WTC11 (cell line): ENCODE data around the gene SLC41A3. TPM values are rescaled to one million over a fixed set of nuclear protein-coding genes. Genes with fewer than 3 reads are reported as not detected.

Experiments
- ATAC-seq: fragments of 200-7000 bp; cut with Tn5 transposase; 2 replicates; pipeline ENCODE4 v1.10.0; 2021; ENCODE audit warnings: mild to moderate bottlenecking, moderate library complexity
- CTCF ChIA-PET: fragments of 300-600 bp; sonication (Branson Sonifier 250); formaldehyde crosslinking; loops from one replicate; lab custom pipeline; 2021; ENCODE audit warnings: antibody characterized with exemption; lab: Charles Lee
- POLR2A ChIA-PET: fragments of 350-600 bp; sonication (Branson Sonifier 250); formaldehyde crosslinking; loops from one replicate; lab custom pipeline; 2021; ENCODE audit warnings: antibody characterized with exemption; lab: Charles Lee
- DNase-seq: peaks from one replicate; pipeline ENCODE4 v3.0.0; 2021; ENCODE audit warnings: low spot score
- H3K27ac Mint-ChIP-seq: 2 replicates; pipeline ENCODE4 v1.8.0; 2021; ENCODE audit warnings: mixed read lengths
- H3K27me3 Mint-ChIP-seq: 2 replicates; pipeline ENCODE4 v1.8.0; 2021; ENCODE audit warnings: low read depth, mild to moderate bottlenecking, moderate library complexity, mixed read lengths
- H3K36me3 Mint-ChIP-seq: 2 replicates; pipeline ENCODE4 v1.8.0; 2021; ENCODE audit warnings: mixed read lengths
- H3K4me1 Mint-ChIP-seq: 2 replicates; pipeline ENCODE4 v1.8.0; 2022; ENCODE audit warnings: mixed read lengths
- H3K4me3 Mint-ChIP-seq: 2 replicates; pipeline ENCODE4 v1.8.0; 2021; ENCODE audit warnings: mild to moderate bottlenecking, moderate library complexity, mixed read lengths
- H3K9me3 Mint-ChIP-seq: 2 replicates; pipeline ENCODE4 v1.8.0; 2021; ENCODE audit warnings: mixed read lengths
- CREM ChIP-seq: sonication (generic); formaldehyde crosslinking; IDR thresholded peaks from 2 replicates; pipeline ENCODE4 v1.8.1; 2022; ENCODE audit warnings: mild to moderate bottlenecking, missing genetic modification reagents, moderate library complexity
- IRF2 ChIP-seq: sonication (generic); formaldehyde crosslinking; IDR thresholded peaks from 2 replicates; pipeline ENCODE4 v1.8.0; 2022; ENCODE audit warnings: low read depth, missing genetic modification reagents, borderline replicate concordance
- JUN ChIP-seq: sonication (generic); formaldehyde crosslinking; IDR thresholded peaks from 2 replicates; pipeline ENCODE4 v1.8.0; 2023; ENCODE audit warnings: mild to moderate bottlenecking, missing genetic modification reagents
- MYBL2 ChIP-seq: sonication (generic); formaldehyde crosslinking; IDR thresholded peaks from 2 replicates; pipeline ENCODE4 v1.8.1; 2023; ENCODE audit warnings: mild to moderate bottlenecking, moderate library complexity, missing genetic modification reagents
- OVOL2 ChIP-seq: fragments of 250-450 bp; sonication (Bioruptor Pico); IDR thresholded peaks from 2 replicates; pipeline ENCODE4 v1.9.0; 2021; ENCODE audit warnings: mild to moderate bottlenecking, borderline replicate concordance
- PRRX2 ChIP-seq: fragments of 250-450 bp; sonication (Bioruptor Pico); IDR thresholded peaks from 2 replicates; pipeline ENCODE4 v1.8.0; 2021; ENCODE audit warnings: mild to moderate bottlenecking
- RORB ChIP-seq: fragments of 250-450 bp; sonication (Bioruptor Pico); IDR thresholded peaks from 2 replicates; pipeline ENCODE4 v1.9.0; 2021; ENCODE audit warnings: mild to moderate bottlenecking
- TEAD1 ChIP-seq: sonication (generic); formaldehyde crosslinking; IDR thresholded peaks from 2 replicates; pipeline ENCODE4 v1.8.0; 2022; ENCODE audit warnings: mild to moderate bottlenecking, missing genetic modification reagents
- total RNA-seq: library from RNA; stranded (reverse); gene quantifications from 3 replicates; pipeline ENCODE4 v1.2.3, GENCODE V29; 2021
- TF ChIP-seq, protein P1 (sequence below): sonication (generic); formaldehyde crosslinking; IDR thresholded peaks from 2 replicates; pipeline ENCODE4 v1.8.1; 2022; ENCODE audit warnings: low read depth, mild to moderate bottlenecking, moderate library complexity, missing genetic modification reagents, borderline replicate concordance
- TF ChIP-seq, protein P2 (sequence below): sonication (generic); formaldehyde crosslinking; IDR thresholded peaks from 2 replicates; pipeline ENCODE4 v1.8.0; 2023; ENCODE audit warnings: missing genetic modification reagents
- TF ChIP-seq, protein P3 (sequence below): fragments of 250-450 bp; sonication (Bioruptor Pico); IDR thresholded peaks from 2 replicates; pipeline ENCODE4 v1.9.0; 2021; ENCODE audit warnings: mild to moderate bottlenecking, borderline replicate concordance
- TF ChIP-seq, protein P4 (sequence below): sonication (generic); formaldehyde crosslinking; IDR thresholded peaks from 2 replicates; pipeline ENCODE4 v1.8.1; 2023; ENCODE audit warnings: mild to moderate bottlenecking, missing genetic modification reagents
- TF ChIP-seq, protein P5 (sequence below): sonication (generic); formaldehyde crosslinking; IDR thresholded peaks from 2 replicates; pipeline ENCODE4 v1.8.1; 2023; ENCODE audit warnings: mild to moderate bottlenecking, missing genetic modification reagents, borderline replicate concordance
- TF ChIP-seq, protein P6 (sequence below): sonication (generic); formaldehyde crosslinking; IDR thresholded peaks from 2 replicates; pipeline ENCODE4 v1.8.0; 2022; ENCODE audit warnings: missing genetic modification reagents

SLC41A3 gene
- total RNA-seq, 1 experiment from 2014 or later: 28.4 TPM

DNA sequence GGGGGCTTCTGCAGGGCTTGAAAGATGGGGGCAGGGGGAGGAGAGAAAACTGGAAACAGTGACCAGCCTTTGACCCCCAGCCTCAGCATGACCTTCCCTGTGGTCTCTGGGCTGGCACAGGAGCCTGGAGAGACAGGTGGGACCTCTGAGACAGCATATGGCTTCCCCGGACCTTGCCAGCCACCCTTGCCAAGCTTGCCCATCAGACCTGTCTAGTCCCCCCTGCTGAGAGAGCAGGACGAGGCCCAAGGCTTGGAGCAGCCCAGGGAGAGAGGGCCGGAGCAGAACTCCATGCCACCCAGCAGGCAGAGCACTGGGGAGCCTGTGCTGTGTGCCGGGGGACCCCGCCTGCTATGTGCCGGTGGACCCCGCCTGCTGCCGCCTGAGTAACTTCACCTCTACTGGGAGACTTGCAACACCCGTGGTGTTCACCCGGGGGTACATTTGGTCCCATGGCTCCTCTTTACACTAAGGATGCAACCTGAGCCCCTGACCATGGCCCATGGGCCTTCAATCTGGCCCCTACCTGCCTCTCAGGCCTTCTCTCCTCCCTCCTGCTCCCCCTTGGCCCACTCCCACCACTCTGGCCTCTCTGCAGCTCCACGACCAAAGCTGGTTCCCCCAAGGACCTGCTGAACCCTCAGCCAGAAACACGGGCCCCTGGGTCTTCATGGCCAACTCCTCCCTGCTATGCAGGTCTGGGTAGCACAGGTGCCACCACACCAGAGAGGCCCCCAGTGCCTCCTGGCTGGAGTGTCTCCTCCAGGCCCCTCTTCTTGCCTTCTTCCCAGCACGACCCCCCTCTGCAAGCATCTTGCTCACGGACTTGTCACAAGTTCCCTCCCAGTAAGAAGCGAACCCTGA, 21.1 kb upstream of the SLC41A3 start:
- TF ChIP-seq PRRX2: no peak
- TF ChIP-seq OVOL2 (CRISPR knock-in tag): no peak
- TF ChIP-seq RORB (CRISPR knock-in tag): no peak
- no peak for TF ChIP-seq CREM (CRISPR knock-in tag)
- no peak for TF ChIP-seq MYBL2 (CRISPR knock-in tag)
- TF ChIP-seq, protein P1, sequence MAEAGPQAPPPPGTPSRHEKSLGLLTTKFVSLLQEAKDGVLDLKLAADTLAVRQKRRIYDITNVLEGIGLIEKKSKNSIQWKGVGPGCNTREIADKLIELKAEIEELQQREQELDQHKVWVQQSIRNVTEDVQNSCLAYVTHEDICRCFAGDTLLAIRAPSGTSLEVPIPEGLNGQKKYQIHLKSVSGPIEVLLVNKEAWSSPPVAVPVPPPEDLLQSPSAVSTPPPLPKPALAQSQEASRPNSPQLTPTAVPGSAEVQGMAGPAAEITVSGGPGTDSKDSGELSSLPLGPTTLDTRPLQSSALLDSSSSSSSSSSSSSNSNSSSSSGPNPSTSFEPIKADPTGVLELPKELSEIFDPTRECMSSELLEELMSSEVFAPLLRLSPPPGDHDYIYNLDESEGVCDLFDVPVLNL (CRISPR knock-in tag): no peak
- TF ChIP-seq, protein P2, sequence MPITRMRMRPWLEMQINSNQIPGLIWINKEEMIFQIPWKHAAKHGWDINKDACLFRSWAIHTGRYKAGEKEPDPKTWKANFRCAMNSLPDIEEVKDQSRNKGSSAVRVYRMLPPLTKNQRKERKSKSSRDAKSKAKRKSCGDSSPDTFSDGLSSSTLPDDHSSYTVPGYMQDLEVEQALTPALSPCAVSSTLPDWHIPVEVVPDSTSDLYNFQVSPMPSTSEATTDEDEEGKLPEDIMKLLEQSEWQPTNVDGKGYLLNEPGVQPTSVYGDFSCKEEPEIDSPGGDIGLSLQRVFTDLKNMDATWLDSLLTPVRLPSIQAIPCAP: no peak
- TF ChIP-seq, protein P3, sequence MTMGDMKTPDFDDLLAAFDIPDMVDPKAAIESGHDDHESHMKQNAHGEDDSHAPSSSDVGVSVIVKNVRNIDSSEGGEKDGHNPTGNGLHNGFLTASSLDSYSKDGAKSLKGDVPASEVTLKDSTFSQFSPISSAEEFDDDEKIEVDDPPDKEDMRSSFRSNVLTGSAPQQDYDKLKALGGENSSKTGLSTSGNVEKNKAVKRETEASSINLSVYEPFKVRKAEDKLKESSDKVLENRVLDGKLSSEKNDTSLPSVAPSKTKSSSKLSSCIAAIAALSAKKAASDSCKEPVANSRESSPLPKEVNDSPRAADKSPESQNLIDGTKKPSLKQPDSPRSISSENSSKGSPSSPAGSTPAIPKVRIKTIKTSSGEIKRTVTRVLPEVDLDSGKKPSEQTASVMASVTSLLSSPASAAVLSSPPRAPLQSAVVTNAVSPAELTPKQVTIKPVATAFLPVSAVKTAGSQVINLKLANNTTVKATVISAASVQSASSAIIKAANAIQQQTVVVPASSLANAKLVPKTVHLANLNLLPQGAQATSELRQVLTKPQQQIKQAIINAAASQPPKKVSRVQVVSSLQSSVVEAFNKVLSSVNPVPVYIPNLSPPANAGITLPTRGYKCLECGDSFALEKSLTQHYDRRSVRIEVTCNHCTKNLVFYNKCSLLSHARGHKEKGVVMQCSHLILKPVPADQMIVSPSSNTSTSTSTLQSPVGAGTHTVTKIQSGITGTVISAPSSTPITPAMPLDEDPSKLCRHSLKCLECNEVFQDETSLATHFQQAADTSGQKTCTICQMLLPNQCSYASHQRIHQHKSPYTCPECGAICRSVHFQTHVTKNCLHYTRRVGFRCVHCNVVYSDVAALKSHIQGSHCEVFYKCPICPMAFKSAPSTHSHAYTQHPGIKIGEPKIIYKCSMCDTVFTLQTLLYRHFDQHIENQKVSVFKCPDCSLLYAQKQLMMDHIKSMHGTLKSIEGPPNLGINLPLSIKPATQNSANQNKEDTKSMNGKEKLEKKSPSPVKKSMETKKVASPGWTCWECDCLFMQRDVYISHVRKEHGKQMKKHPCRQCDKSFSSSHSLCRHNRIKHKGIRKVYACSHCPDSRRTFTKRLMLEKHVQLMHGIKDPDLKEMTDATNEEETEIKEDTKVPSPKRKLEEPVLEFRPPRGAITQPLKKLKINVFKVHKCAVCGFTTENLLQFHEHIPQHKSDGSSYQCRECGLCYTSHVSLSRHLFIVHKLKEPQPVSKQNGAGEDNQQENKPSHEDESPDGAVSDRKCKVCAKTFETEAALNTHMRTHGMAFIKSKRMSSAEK (CRISPR knock-in tag): no peak
- TF ChIP-seq, protein P4, sequence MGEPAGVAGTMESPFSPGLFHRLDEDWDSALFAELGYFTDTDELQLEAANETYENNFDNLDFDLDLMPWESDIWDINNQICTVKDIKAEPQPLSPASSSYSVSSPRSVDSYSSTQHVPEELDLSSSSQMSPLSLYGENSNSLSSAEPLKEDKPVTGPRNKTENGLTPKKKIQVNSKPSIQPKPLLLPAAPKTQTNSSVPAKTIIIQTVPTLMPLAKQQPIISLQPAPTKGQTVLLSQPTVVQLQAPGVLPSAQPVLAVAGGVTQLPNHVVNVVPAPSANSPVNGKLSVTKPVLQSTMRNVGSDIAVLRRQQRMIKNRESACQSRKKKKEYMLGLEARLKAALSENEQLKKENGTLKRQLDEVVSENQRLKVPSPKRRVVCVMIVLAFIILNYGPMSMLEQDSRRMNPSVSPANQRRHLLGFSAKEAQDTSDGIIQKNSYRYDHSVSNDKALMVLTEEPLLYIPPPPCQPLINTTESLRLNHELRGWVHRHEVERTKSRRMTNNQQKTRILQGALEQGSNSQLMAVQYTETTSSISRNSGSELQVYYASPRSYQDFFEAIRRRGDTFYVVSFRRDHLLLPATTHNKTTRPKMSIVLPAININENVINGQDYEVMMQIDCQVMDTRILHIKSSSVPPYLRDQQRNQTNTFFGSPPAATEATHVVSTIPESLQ (CRISPR knock-in tag): no peak
- no peak for TF ChIP-seq TEAD1 (CRISPR knock-in tag)
- TF ChIP-seq JUN (CRISPR knock-in tag): no peak
- no peaks in the 10 kb centered on the region for H3K36me3 Mint-ChIP-seq
- CTCF ChIA-PET: interaction anchor here (5.4 kb wide), 1 partner anchor 29 kb away, joined by 55 read pairs; no protein-coding TSS in a partner anchor
- no peaks in the 10 kb centered on the region; the same call in 1 of the 2 replicates for H3K27me3 Mint-ChIP-seq
- H3K4me1 Mint-ChIP-seq: no peaks in the 10 kb centered on the region
- no peak overlapping the region for H3K4me3 Mint-ChIP-seq
- no peaks in the 10 kb centered on the region for H3K9me3 Mint-ChIP-seq
- no peak overlapping the region for H3K27ac Mint-ChIP-seq
- POLR2A ChIA-PET: no interaction called here
- DNase-seq (no peak), ATAC-seq (no peak)

DNA sequence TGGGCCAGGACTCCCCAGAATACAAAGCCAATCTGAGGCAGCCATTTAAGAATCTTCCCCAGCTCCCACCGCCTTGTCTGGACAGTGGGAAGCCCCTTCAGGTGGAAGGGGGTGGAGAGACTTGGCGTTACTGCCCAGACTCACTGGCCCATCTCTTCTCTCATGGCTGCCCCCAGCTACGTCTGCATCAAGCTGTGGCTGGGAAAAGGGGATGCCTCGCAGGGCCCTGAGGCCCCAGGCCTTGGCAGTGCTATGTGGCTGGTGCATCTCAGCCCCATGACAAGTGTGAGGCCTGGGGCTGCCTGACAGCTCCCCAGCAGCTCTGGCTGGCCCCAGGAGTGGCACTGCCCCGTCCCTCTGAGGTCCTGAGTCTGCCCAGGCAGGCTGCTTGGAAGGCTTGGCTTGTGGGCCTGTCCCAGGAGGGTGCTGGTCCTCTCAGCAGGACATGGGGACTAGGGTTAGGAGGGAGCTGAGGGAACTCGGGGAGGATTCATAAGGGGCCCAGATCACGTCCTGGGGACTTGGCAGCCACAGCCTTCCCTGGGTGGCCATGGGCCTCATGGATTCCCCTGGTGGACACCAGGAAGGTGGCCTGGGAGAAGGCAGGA, 20.2 kb upstream of the SLC41A3 start:
- no peaks in the 10 kb centered on the region for H3K36me3 Mint-ChIP-seq
- ChIA-PET POLR2A (no interaction called here), CTCF (interaction anchor here (0.7 to 5.4 kb wide), 16 partner anchors 8 to 245 kb away, joined by 3 to 55 read pairs (median 4); partner anchors contain the start of genes ALDH1L1 and SLC41A3)
- no peaks in the 10 kb centered on the region for H3K4me1 Mint-ChIP-seq
- H3K27me3 Mint-ChIP-seq: no peaks in the 10 kb centered on the region; the same call in 1 of the 2 replicates
- ATAC-seq (no peak), DNase-seq (no peak)
- no peaks in the 10 kb centered on the region for H3K9me3 Mint-ChIP-seq
- H3K27ac Mint-ChIP-seq: no peak overlapping the region
- H3K4me3 Mint-ChIP-seq: no peak overlapping the region
- TF ChIP-seq, protein P5, sequence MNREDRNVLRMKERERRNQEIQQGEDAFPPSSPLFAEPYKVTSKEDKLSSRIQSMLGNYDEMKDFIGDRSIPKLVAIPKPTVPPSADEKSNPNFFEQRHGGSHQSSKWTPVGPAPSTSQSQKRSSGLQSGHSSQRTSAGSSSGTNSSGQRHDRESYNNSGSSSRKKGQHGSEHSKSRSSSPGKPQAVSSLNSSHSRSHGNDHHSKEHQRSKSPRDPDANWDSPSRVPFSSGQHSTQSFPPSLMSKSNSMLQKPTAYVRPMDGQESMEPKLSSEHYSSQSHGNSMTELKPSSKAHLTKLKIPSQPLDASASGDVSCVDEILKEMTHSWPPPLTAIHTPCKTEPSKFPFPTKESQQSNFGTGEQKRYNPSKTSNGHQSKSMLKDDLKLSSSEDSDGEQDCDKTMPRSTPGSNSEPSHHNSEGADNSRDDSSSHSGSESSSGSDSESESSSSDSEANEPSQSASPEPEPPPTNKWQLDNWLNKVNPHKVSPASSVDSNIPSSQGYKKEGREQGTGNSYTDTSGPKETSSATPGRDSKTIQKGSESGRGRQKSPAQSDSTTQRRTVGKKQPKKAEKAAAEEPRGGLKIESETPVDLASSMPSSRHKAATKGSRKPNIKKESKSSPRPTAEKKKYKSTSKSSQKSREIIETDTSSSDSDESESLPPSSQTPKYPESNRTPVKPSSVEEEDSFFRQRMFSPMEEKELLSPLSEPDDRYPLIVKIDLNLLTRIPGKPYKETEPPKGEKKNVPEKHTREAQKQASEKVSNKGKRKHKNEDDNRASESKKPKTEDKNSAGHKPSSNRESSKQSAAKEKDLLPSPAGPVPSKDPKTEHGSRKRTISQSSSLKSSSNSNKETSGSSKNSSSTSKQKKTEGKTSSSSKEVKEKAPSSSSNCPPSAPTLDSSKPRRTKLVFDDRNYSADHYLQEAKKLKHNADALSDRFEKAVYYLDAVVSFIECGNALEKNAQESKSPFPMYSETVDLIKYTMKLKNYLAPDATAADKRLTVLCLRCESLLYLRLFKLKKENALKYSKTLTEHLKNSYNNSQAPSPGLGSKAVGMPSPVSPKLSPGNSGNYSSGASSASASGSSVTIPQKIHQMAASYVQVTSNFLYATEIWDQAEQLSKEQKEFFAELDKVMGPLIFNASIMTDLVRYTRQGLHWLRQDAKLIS (CRISPR knock-in tag): no peak
- TF ChIP-seq IRF2 (CRISPR knock-in tag): no peak
- TF ChIP-seq, protein P6, sequence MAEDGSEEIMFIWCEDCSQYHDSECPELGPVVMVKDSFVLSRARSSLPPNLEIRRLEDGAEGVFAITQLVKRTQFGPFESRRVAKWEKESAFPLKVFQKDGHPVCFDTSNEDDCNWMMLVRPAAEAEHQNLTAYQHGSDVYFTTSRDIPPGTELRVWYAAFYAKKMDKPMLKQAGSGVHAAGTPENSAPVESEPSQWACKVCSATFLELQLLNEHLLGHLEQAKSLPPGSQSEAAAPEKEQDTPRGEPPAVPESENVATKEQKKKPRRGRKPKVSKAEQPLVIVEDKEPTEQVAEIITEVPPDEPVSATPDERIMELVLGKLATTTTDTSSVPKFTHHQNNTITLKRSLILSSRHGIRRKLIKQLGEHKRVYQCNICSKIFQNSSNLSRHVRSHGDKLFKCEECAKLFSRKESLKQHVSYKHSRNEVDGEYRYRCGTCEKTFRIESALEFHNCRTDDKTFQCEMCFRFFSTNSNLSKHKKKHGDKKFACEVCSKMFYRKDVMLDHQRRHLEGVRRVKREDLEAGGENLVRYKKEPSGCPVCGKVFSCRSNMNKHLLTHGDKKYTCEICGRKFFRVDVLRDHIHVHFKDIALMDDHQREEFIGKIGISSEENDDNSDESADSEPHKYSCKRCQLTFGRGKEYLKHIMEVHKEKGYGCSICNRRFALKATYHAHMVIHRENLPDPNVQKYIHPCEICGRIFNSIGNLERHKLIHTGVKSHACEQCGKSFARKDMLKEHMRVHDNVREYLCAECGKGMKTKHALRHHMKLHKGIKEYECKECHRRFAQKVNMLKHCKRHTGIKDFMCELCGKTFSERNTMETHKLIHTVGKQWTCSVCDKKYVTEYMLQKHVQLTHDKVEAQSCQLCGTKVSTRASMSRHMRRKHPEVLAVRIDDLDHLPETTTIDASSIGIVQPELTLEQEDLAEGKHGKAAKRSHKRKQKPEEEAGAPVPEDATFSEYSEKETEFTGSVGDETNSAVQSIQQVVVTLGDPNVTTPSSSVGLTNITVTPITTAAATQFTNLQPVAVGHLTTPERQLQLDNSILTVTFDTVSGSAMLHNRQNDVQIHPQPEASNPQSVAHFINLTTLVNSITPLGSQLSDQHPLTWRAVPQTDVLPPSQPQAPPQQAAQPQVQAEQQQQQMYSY (CRISPR knock-in tag): no peak
